GM23338 (cell line): Measurements from ENCODE around the gene ANKIB1. TPM values are rescaled to one million over a fixed set of nuclear protein-coding genes. Genes with fewer than 3 reads are reported as not detected.

Experiments
- ATAC-seq: fragments of 200-7000 bp; cut with Tn5 transposase; 3 replicates; pipeline ENCODE4 v1.9.1; 2020
- DNase-seq: peaks from one replicate; pipeline ENCODE4 v3.0.0-alpha.2; 2015; ENCODE audit warnings: low spot score
- H2AFZ ChIP-seq: fragments of 200-600 bp; sonication (generic); 2 replicates; pipeline ENCODE4 v1.8.0; 2016; ENCODE audit warnings: antibody characterized with exemption, mild to moderate bottlenecking, moderate library complexity
- H3F3A ChIP-seq: fragments of 200-600 bp; sonication (generic); replicated peaks from 2 replicates; pipeline ENCODE4 v1.8.0; 2017; ENCODE audit warnings: antibody characterized with exemption, mixed run types, low read depth
- H3K27ac ChIP-seq: fragments of 200-600 bp; sonication (generic); 2 replicates; pipeline ENCODE4 v1.6.1; 2016; ENCODE audit warnings: low read depth
- H3K27me3 ChIP-seq: fragments of 200-600 bp; sonication (generic); 2 replicates; pipeline ENCODE4 v1.8.0; 2016; ENCODE audit warnings: mild to moderate bottlenecking, mixed run types, moderate library complexity; ENCODE audit not compliant: insufficient read depth
- H3K36me3 ChIP-seq: fragments of 200-600 bp; sonication (generic); 2 replicates; pipeline ENCODE4 v1.8.0; 2016; ENCODE audit warnings: mild to moderate bottlenecking; ENCODE audit not compliant: insufficient read depth
- H3K4me1 ChIP-seq: fragments of 200-600 bp; sonication (generic); 2 replicates; pipeline ENCODE4 v1.8.0; 2016; ENCODE audit warnings: mild to moderate bottlenecking, moderate library complexity; ENCODE audit not compliant: insufficient read depth
- H3K4me2 ChIP-seq: fragments of 200-600 bp; sonication (generic); 2 replicates; pipeline ENCODE4 v1.7.1; 2017; ENCODE audit warnings: mixed run types
- H3K4me3 ChIP-seq: fragments of 200-600 bp; sonication (generic); 2 replicates; pipeline ENCODE4 v1.6.1; 2016; ENCODE audit warnings: mixed run types
- H3K79me2 ChIP-seq: fragments of 200-600 bp; sonication (generic); replicated peaks from 2 replicates; pipeline ENCODE4 v1.8.0; 2017; ENCODE audit warnings: mild to moderate bottlenecking; ENCODE audit not compliant: insufficient read depth
- H3K9me2 ChIP-seq: fragments of 200-600 bp; sonication (generic); 2 replicates; pipeline ENCODE4 v1.8.0; 2017; ENCODE audit not compliant: insufficient read depth
- H4K20me1 ChIP-seq: fragments of 200-600 bp; sonication (generic); replicated peaks from 2 replicates; pipeline ENCODE4 v1.8.0; 2017; ENCODE audit warnings: mild to moderate bottlenecking; ENCODE audit not compliant: insufficient read depth
- H3K27ac Mint-ChIP-seq: 2 replicates; pipeline ENCODE4 v1.8.0; 2020; ENCODE audit warnings: inconsistent platforms, mild to moderate bottlenecking, moderate library complexity, mixed read lengths
- H3K27me3 Mint-ChIP-seq: 3 replicates; pipeline ENCODE4 v1.8.0; 2022; ENCODE audit warnings: low read depth, mild to moderate bottlenecking, moderate library complexity, mixed read lengths, inconsistent platforms; ENCODE audit not compliant: insufficient read depth, poor library complexity
- H3K36me3 Mint-ChIP-seq: 3 replicates; pipeline ENCODE4 v1.8.0; 2021; ENCODE audit warnings: low read depth, mild to moderate bottlenecking, inconsistent platforms, moderate library complexity, mixed read lengths
- H3K4me1 Mint-ChIP-seq: 3 replicates; pipeline ENCODE4 v1.8.0; 2020; ENCODE audit warnings: mild to moderate bottlenecking, inconsistent platforms, mixed read lengths
- H3K4me3 Mint-ChIP-seq: 3 replicates; pipeline ENCODE4 v1.8.0; 2021; ENCODE audit warnings: moderate library complexity, mild to moderate bottlenecking, inconsistent platforms, mixed read lengths
- H3K9me3 Mint-ChIP-seq: 3 replicates; pipeline ENCODE4 v1.8.0; 2020; ENCODE audit warnings: moderate library complexity, mild to moderate bottlenecking, inconsistent platforms, mixed read lengths
- EZH2 ChIP-seq: fragments of 200-600 bp; sonication (generic); IDR thresholded peaks from one replicate; pipeline ENCODE4 v1.8.0; 2017; ENCODE audit warnings: antibody characterized with exemption, mild to moderate bottlenecking, low read depth; ENCODE audit not compliant: unreplicated experiment
- JUNB ChIP-seq: IDR thresholded peaks from one replicate; pipeline ENCODE4 v1.6.1; 2016; ENCODE audit warnings: antibody characterized with exemption; ENCODE audit not compliant: unreplicated experiment
- NANOG ChIP-seq: IDR thresholded peaks from 2 replicates; pipeline ENCODE4 v1.6.1; 2016; ENCODE audit warnings: antibody characterized with exemption, borderline replicate concordance
- ZNF114 ChIP-seq: fragments of 250-450 bp; sonication (Bioruptor Pico); IDR thresholded peaks from 2 replicates; pipeline ENCODE4 v1.5.0; 2020; ENCODE audit warnings: mild to moderate bottlenecking, moderate library complexity
- polyA plus RNA-seq: library from polyadenylated mRNA; unstranded; fragments of >200 nt; fragmentation: Nextera tagmentation; extraction: Ambion mirVana; gene quantifications from 2 replicates; pipeline ENCODE4 v1.2.1, GENCODE V29; 2016
- total RNA-seq: library from RNA; depleted of rRNA; stranded (reverse); fragments of >200 nt; shearing (Covaris generic); gene quantifications from 2 replicates; pipeline ENCODE4 v1.2.3, GENCODE V29; 2014
- TF ChIP-seq, protein P1 (sequence below), 2 experiments: fragments of 200-600 bp in 1 of 2; sonication (generic) in 1 of 2; conservative IDR thresholded peaks; 2 replicates each; pipeline versions ENCODE4 v1.5.1 to v1.6.1; 2016 to 2017; ENCODE audit warnings: antibody characterized with exemption in 2 of 2, low read depth in 2 of 2, mild to moderate bottlenecking in 2 of 2, moderate library complexity in 1 of 2
- TF ChIP-seq, protein P2 (sequence below): IDR thresholded peaks from 2 replicates; pipeline ENCODE4 v1.6.1; 2016; ENCODE audit warnings: antibody characterized with exemption
- TF ChIP-seq, protein P3 (sequence below): fragments of 250-450 bp; sonication (Bioruptor Pico); IDR thresholded peaks from 2 replicates; pipeline ENCODE4 v1.5.0; 2020; ENCODE audit warnings: mild to moderate bottlenecking, moderate library complexity

ANKIB1 gene
- total and polyA plus RNA-seq, 2 experiments from 2014 or later: 19.1 to 40.3 TPM

DNA sequence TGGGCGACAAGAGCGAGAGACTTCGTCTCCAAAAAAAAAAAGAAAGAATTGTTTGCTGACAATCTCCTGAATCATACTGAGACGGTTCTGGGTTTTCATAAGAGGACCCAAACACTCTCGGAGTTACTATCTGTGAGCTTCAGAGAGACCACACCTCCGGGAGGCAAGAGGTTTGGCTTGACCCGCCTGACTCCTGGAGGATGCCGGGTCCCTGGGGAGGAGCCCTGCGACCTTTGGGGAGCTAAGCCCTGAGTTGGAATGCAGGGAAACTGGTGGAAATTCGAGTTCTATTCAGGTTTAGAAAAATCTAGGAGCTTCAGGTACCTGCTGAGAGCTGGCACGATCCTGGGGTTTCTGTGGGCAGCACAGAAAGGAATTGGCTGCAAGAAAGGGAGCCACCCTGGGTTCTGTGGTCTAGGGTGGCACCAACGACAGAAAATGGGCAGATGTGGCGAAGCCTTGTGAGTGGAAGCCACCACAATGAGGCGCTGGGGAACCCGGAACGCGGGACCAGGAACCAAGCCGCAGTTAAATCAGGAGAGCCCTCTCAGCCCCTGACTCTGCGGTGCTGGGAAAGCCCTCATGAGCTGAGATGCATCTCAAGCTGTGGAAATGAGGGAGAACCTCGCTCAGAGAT is 179.7 kb downstream of the ANKIB1 start:
- no peaks in the 10 kb centered on the region for H3K9me3 Mint-ChIP-seq
- no peak overlapping the region for H3K4me3 Mint-ChIP-seq
- no peak overlapping the region for H3K27ac Mint-ChIP-seq
- Histone ChIP-seq H3K27me3 (no peaks in the 10 kb centered on the region), H3K4me3 (no peak overlapping the region), H2AFZ (peak overlapping the region; percentile 84), H3K36me3 (no peaks in the 10 kb centered on the region), H3K79me2 (no peaks in the 10 kb centered on the region), H3K4me1 (peaks cover 6% of the 10 kb centered on the region), H4K20me1 (no peaks in the 10 kb centered on the region), H3F3A (no peaks in the 10 kb centered on the region), H3K27ac (no peak overlapping the region), H3K9me2 (no peaks in the 10 kb centered on the region), H3K4me2 (no peak overlapping the region)
- no peaks in the 10 kb centered on the region for H3K36me3 Mint-ChIP-seq
- peaks cover 16% of the 10 kb centered on the region for H3K4me1 Mint-ChIP-seq
- no peak for TF ChIP-seq NANOG
- TF ChIP-seq, protein P1, sequence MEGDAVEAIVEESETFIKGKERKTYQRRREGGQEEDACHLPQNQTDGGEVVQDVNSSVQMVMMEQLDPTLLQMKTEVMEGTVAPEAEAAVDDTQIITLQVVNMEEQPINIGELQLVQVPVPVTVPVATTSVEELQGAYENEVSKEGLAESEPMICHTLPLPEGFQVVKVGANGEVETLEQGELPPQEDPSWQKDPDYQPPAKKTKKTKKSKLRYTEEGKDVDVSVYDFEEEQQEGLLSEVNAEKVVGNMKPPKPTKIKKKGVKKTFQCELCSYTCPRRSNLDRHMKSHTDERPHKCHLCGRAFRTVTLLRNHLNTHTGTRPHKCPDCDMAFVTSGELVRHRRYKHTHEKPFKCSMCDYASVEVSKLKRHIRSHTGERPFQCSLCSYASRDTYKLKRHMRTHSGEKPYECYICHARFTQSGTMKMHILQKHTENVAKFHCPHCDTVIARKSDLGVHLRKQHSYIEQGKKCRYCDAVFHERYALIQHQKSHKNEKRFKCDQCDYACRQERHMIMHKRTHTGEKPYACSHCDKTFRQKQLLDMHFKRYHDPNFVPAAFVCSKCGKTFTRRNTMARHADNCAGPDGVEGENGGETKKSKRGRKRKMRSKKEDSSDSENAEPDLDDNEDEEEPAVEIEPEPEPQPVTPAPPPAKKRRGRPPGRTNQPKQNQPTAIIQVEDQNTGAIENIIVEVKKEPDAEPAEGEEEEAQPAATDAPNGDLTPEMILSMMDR (conservative IDR thresholded peaks at IDR 0.05; ENCODE audit: low read depth in 2 of 2): peak; percentile 32 to 56; a peak in 3 of 4 replicates
- DNase-seq (peak; percentile 62), ATAC-seq (peak; percentile 64)
- peaks cover 9% of the 10 kb centered on the region for H3K27me3 Mint-ChIP-seq

DNA sequence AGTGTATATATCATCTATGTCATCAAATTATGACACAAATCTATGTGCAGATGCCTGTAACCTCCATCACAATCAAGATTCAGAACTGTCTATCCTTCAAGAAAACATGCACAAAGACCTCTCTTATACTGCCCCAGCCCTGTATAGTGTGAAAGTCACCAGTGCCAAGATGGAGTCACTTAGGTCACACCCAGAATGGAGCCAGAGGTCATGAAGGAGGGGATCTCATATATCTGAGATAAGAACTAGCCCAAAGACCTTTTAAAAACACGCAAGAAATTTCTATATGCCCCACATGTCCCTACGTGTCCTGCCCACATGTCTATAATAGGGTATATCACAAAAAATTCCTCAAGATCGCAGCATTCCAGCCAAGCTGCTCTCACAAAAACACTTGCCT is 181.4 kb downstream of the ANKIB1 start:
- no peaks in the 10 kb centered on the region for H3F3A ChIP-seq
- Mint-ChIP-seq H3K27me3 (peaks cover 9% of the 10 kb centered on the region), H3K9me3 (no peaks in the 10 kb centered on the region), H3K4me1 (peaks cover 16% of the 10 kb centered on the region), H3K4me3 (no peak overlapping the region), H3K27ac (no peak overlapping the region), H3K36me3 (no peaks in the 10 kb centered on the region)
- no peaks in the 10 kb centered on the region for H4K20me1 ChIP-seq
- no peaks in the 10 kb centered on the region for H3K9me2 ChIP-seq
- no peak overlapping the region for H3K4me3 ChIP-seq
- peaks cover 6% of the 10 kb centered on the region for H3K4me1 ChIP-seq
- TF ChIP-seq, protein P2, sequence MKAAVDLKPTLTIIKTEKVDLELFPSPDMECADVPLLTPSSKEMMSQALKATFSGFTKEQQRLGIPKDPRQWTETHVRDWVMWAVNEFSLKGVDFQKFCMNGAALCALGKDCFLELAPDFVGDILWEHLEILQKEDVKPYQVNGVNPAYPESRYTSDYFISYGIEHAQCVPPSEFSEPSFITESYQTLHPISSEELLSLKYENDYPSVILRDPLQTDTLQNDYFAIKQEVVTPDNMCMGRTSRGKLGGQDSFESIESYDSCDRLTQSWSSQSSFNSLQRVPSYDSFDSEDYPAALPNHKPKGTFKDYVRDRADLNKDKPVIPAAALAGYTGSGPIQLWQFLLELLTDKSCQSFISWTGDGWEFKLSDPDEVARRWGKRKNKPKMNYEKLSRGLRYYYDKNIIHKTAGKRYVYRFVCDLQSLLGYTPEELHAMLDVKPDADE: no peak
- TF ChIP-seq ZNF114 (CRISPR knock-in tag) (no peak), JUNB (no peak), EZH2 (no peak)
- TF ChIP-seq, protein P3, sequence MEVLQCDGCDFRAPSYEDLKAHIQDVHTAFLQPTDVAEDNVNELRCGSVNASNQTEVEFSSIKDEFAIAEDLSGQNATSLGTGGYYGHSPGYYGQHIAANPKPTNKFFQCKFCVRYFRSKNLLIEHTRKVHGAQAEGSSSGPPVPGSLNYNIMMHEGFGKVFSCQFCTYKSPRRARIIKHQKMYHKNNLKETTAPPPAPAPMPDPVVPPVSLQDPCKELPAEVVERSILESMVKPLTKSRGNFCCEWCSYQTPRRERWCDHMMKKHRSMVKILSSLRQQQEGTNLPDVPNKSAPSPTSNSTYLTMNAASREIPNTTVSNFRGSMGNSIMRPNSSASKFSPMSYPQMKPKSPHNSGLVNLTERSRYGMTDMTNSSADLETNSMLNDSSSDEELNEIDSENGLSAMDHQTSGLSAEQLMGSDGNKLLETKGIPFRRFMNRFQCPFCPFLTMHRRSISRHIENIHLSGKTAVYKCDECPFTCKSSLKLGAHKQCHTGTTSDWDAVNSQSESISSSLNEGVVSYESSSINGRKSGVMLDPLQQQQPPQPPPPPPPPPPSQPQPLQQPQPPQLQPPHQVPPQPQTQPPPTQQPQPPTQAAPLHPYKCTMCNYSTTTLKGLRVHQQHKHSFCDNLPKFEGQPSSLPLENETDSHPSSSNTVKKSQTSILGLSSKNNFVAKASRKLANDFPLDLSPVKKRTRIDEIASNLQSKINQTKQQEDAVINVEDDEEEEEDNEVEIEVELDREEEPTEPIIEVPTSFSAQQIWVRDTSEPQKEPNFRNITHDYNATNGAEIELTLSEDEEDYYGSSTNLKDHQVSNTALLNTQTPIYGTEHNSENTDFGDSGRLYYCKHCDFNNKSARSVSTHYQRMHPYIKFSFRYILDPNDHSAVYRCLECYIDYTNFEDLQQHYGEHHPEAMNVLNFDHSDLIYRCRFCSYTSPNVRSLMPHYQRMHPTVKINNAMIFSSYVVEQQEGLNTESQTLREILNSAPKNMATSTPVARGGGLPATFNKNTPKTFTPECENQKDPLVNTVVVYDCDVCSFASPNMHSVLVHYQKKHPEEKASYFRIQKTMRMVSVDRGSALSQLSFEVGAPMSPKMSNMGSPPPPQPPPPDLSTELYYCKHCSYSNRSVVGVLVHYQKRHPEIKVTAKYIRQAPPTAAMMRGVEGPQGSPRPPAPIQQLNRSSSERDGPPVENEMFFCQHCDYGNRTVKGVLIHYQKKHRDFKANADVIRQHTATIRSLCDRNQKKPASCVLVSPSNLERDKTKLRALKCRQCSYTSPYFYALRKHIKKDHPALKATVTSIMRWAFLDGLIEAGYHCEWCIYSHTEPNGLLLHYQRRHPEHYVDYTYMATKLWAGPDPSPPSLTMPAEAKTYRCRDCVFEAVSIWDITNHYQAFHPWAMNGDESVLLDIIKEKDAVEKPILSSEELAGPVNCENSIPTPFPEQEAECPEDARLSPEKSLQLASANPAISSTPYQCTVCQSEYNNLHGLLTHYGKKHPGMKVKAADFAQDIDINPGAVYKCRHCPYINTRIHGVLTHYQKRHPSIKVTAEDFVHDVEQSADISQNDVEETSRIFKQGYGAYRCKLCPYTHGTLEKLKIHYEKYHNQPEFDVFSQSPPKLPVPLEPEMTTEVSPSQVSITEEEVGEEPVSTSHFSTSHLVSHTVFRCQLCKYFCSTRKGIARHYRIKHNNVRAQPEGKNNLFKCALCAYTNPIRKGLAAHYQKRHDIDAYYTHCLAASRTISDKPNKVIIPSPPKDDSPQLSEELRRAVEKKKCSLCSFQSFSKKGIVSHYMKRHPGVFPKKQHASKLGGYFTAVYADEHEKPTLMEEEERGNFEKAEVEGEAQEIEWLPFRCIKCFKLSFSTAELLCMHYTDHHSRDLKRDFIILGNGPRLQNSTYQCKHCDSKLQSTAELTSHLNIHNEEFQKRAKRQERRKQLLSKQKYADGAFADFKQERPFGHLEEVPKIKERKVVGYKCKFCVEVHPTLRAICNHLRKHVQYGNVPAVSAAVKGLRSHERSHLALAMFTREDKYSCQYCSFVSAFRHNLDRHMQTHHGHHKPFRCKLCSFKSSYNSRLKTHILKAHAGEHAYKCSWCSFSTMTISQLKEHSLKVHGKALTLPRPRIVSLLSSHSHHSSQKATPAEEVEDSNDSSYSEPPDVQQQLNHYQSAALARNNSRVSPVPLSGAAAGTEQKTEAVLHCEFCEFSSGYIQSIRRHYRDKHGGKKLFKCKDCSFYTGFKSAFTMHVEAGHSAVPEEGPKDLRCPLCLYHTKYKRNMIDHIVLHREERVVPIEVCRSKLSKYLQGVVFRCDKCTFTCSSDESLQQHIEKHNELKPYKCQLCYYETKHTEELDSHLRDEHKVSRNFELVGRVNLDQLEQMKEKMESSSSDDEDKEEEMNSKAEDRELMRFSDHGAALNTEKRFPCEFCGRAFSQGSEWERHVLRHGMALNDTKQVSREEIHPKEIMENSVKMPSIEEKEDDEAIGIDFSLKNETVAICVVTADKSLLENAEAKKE: no peak
- no peaks in the 10 kb centered on the region for H3K27me3 ChIP-seq
- no peaks in the 10 kb centered on the region for H3K79me2 ChIP-seq
- ATAC-seq (no peak), DNase-seq (no peak)
- H2AFZ ChIP-seq: 0 out of 2 replicates have a peak overlapping the region, but pooled peaks have one; percentile 7
- no peaks in the 10 kb centered on the region for H3K36me3 ChIP-seq
- no peak overlapping the region for H3K4me2 ChIP-seq
- H3K27ac ChIP-seq: no peak overlapping the region
